GM21360 (cell line): ENCODE data around the gene JPT1.
A peak's percentile ranks its signal among the peaks of the same experiment; 100 is the strongest.
"Not testable (repeated sequence)": the region's sequence is repeated elsewhere in the genome, so short reads cannot be mapped to it uniquely, and the experiment has no call there.

Source experiments
- ATAC-seq: cut with Tn5 transposase; IDR thresholded peaks from one replicate; pipeline ENCODE4 v1.9.1; 2021; ENCODE audit warnings: mild to moderate bottlenecking, moderate library complexity; ENCODE audit not compliant: unreplicated experiment

The JPT1 gene

DNA sequence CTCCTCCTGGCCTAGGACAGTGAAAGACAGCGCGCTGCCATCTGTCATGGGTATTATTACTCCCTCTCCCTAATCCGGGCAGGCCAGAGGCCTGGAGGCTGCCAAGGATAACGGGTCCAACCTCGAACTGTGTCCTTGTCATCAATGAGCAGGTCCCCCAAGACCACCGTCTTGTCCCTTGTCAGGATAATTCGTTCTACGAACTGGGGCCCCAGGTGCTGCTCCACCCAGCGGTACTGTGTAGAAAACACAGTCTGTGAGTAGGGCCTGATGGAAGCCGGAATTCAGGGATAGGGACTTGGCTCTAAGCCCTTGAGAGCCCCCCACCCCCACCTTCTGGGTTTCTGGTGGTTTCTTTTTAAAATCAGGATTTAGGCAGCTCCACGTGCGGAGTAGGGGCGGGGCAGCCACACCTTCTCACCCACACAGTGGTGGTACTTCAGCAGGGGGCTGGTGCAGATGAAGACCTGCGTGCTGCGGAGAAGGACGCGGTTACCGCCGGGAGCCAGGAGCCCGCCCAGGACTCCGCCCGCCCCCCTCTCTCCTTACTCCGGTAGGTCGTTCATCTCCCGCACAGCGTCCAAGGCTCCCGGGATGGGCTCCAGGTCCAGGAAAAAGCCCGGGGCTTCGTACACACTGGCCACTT is 23.6 kb downstream of the JPT1 start:
- ATAC-seq: peak; percentile 25

DNA sequence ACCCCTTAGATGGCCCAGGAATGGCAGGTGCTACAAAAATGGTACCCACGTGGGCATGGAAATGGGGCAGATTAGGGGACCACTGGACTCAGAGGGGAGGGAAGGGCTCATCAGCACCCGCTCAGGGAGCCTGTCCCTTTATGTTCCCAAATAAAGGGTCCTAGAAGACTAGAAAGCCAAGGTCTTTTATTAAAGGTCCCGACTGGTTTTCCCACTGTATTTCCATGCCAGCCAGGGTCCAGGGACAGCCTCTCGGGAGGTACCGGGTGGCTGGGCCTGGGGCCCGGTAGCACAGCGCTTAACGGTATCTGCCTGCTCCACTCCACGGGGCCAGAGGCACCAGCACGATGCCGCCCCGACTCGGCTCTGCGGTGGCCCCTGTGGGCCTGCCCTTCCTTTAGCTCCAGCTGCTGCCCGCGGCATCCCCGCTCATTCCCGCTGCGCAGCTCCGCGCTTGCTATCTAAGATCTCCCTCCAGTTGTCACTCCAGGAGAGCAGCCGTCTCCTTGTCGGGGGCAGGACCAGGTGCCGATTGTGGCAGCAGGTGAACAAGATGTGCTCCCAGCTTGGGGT is 24.2 kb downstream of the JPT1 start:
- no peak for ATAC-seq

DNA sequence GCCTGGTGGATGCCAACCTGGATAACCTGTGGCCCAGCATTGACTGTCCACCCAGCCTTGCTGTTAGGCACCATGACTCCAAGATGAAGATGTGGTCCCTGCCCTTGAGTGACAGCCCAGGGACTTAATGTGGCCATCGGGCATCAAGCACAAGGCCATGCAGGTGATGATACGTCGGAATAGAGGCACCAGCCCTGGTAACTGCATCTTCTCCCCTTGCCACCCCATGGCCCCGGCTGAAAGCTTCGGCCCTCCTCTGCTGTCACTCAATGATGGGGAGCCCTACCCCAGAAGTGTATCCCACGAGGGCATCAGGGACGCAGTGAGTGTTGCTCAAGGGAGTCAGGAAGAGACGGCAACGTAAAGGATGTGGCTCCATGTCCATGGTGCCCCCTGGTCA is 24.7 kb downstream of the JPT1 start:
- ATAC-seq: no peak

- ATAC-seq: no peak
Observed at GRCh38 chr17:75128694-75129505, 25.4 kb downstream of the JPT1 start.

DNA sequence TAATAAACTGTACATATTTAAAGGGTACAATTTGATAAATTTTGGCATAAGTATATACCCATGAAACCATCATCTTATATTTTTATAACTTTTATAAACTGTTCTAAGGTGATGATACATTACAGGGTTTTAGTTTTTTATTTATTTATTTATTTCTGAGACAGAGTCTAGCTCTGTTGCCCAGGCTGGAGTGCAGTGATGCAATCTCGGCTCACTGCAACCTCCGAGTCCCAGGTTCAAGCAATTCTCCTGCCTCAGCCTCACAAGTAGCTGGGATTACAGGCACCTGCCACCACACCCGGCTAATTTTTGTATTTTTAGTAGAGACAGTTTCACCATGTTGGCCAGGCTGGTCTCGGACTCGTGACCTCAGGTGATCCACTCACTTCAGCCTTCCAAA is 26.4 kb downstream of the JPT1 start:
- not testable (repeated sequence) for ATAC-seq

- ATAC-seq: no peak
Observed at GRCh38 chr17:75126954-75127353, 27.4 kb downstream of the JPT1 start.

DNA sequence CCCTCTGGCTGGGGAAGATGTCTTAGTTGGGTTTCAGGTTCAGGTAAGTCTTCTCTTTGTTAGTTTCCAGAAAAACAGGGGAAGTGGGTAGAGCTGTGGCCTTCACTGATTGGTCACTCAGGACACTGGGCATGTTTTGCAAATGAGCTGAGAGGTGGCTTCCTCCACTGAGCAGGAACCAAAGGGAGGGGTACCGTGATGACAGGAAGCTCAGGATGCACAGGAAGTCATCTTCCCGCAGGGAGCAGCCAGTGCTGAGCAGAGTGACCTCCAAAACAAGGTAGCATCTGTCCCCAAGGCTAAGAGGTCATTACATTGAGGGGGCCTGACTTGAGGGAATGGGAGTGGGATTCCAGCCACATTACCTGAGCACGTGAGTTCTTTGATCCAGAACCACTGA is 28.3 kb downstream of the JPT1 start:
- no peak for ATAC-seq

GRCh38 chr17:75124819-75125162 is 29.5 kb downstream of the JPT1 start:
- no peak for ATAC-seq

DNA sequence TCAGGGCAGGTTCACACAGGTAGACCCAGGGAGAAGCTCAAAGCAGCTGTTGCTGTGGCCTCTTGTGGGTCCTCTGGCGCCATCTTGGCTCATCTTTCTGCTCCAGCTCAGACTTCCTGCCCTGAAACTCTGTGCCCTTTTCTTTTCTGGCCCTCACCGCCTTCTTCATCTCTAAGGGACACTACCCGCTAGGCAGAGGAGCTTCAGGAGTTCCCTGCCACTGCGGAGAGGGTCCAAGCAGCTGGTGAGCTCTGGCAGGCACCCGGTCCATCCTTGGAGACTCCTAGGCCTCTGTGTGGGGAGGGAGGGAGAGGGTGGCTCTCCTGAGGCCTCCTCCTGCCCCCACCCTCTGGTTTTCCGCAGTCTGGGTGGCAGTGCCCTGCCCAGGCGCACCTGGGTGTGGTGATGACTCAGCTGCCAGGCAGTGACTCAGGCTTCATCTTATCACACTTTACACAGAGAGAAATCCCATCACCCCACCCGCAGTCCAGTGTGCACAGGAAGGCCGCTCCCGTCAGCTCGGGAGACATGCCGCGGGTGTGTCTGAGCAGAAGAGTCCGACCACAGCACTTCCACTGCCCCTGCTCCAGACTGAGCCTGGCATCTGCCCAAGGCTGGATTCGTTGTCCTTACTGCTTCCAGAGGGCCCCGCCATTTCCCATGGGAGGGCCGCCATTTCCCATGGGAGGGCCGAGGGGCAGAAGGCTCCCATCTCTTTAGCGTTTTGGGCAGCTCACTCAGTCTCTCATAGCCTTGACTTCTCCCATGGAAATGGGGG is 30.1 kb downstream of the JPT1 start:
- no peak for ATAC-seq

GRCh38 chr17:75118307-75118706 is 36.0 kb downstream of the JPT1 start:
- no peak for ATAC-seq

DNA sequence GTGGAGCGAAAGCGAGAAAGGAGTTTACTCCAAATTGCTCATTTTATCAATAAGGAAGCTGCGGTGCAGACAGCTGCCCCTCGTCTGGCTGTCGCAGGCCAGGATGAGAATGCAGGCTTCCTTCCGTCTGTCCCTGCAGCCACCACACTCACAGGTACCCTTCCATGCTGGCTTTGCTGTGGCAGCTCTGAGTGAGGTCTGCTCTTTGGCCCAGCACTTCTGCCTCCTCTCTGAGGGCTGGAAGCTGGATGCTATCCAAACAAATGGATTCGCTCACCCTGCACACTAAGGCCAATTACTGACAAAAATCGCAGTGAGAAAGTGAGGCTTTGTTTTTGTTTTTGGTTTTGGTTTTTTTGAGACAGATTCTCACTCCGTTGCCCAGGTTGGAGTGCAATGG is 37.6 kb downstream of the JPT1 start:
- ATAC-seq: no peak

- no peak for ATAC-seq
Observed at GRCh38 chr17:75115555-75115954, 38.8 kb downstream of the JPT1 start.

- ATAC-seq: no peak
Observed at GRCh38 chr17:75114552-75115314, 39.6 kb downstream of the JPT1 start.

- ATAC-seq: no peak
Observed at GRCh38 chr17:75113798-75114551, 40.3 kb downstream of the JPT1 start.

DNA sequence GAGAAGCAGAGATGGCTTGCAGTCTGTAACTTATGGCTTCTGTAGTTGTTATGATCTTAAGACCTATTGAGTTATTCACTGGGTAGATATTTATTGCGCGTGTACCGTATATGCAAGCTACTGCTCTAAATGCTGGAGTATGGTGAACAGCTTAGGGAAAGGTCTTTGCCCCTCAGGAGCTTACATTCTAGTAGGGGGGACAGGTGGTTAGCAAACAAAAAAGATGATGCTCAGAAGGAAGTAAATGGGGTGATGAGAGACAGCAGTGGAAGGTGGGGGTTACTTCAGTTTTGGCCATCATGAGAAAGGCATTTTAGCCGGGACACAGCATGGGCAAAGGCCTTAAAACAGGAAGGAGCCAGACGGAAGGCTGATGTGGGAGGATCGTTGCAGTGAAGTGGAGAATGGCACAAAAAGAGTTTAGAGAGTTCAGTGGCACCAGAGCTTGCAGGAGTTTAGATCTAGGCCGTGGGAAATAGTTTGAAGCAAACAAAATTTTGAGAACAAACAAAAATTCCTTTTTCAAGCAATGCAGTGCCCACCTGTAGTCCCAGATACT is 42.5 kb downstream of the JPT1 start:
- no peak for ATAC-seq

DNA sequence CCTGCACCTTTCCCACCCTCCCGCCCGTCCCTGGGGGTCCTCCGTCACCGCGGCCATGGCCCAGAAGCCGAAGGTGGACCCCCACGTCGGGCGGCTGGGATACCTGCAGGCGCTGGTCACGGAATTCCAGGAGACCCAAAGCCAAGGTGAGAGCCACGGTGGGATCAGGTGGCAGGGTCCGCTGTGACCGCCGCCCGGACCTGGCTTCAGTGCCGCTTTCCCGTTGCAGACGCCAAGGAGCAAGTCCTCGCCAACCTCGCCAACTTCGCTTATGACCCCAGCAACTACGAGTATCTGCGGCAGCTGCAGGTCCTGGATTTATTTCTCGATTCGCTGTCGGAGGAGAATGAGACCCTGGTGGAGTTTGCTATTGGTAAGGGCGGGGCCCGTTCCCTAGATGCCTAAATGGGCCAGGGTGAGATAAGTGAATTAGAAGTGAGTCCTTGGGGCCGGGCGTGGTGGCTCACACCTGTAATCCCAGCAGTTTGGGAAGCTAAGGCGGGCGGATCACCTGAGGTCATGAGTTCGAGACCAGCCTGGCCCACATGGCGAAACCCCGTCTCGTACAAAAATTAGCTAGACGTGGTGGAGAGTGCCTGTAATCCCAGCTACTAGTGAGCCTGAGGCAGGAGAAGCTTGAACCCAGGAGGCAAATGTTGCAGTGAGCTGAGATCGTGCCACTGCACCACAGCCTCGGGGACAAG is 43.9 kb downstream of the JPT1 start:
- ATAC-seq: no peak

DNA sequence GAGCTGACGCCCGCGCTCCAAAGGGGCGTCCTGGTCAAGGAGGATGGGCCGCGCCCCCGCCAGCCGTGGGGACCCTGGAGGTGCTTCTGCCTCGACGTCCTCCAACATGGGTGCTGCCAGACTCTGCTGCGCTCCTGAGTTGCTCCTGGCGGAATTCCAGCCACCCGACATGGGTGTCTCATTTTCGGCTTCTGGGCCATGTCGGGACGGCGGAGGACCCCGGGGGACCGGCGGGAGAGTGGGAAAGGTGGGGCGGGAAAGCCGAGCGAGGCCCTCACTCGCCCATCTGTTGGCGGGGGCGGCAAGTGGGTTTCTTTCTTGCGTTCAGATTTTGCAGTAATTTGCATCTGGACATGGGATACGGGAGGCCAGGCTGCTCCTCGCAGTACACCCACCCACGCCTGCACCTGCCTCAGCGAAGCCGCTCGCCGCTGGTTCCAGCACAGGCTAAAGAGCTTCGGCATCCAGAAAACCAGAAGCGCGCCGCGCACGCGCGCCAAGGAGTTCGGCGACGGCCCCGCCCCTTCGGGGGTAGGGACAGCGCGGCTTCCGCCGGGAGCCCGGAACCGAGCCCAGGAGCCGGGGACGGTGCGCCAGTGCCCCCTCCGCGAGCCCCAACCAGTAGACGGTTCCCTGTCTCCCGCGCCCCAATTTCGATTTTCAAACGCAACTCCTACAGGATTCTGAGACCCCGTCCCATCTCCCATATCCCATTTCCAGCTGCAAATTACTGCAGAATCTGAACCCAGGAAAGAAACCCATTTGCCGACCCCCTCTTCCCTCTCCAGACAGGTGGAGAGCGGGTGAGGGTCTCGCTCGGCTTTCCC is 44.7 kb downstream of the JPT1 start, which contains the start of gene ARMC7:
TSS of gene ARMC7 (plus strand) at position 563 of the 827 bp plus-strand sequence. CDS start 320 bp downstream, outside the sequence.
- ATAC-seq: peak; percentile 56

GRCh38 chr17:75109046-75109406 is 45.3 kb downstream of the JPT1 start:
- ATAC-seq: no peak
